ENCODE measurements around the gene EPHA4. TPM values are rescaled to one million over a fixed set of nuclear protein-coding genes. Genes with fewer than 3 reads are reported as not detected.

Gene EPHA4
- total RNA-seq, 5 donors from 2014 or later (not counting 1 experiment from before 2014, with no cell fraction given): 47.2 to 93.9 (median 58.0) TPM

DNA sequence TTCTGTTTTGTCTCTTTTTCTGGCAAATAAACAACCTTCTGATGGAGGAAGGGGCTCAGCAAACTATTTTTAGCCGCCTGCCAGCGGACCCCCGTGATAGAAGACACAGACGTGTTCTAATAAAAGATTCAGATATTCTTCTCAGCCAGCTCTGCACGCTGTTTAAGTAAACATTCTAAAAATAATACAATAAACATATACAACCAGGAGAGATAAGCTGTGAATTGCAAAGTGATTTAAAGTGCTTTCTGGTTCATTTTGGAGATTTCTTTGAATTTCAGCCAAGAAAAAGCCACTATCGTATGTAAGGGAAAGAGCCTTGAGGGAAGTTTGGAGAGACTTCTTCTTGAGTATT is 201.3 kb downstream of the EPHA4 start:
- Histone ChIP-seq H3K27me3 (replicated peaks in 1 of 2; ENCODE audit: control insufficient read depth in 2 of 2, extremely low read depth in 1 of 2, insufficient read depth in 2 of 2, low read length in 1 of 2) (peaks cover 0 to 13% of the 10 kb centered on the region in 2 experiments), H3K4me3 (ENCODE audit: control insufficient read depth in 1 of 2, extremely low read depth in 1 of 2, low read length in 1 of 2) (no peak overlapping the region), H3K4me1 (ENCODE audit: control insufficient read depth in 1 of 2, extremely low read depth in 1 of 2, insufficient read depth in 2 of 2, low read length in 2 of 2) (no peaks in the 10 kb centered on the region), H3K36me3 (ENCODE audit: control insufficient read depth in 2 of 2, extremely low read depth in 1 of 2, insufficient read depth in 1 of 2, low read length in 1 of 2) (no peaks in the 10 kb centered on the region), H3K27ac (ENCODE audit: low read length) (no peak overlapping the region), H3K9me3 (no peaks in the 10 kb centered on the region)
- Mint-ChIP-seq H3K4me1 (no peaks in the 10 kb centered on the region), H3K4me3 (no peak overlapping the region), H3K27me3 (peaks cover 5 to 23% of the 10 kb centered on the region in 2 donors), H3K36me3 (no peaks in the 10 kb centered on the region), H3K27ac (no peak overlapping the region), H3K9me3 (no peaks in the 10 kb centered on the region)
- no peak for ATAC-seq (replicated peaks in 1 of 4)
- no CpG with 5 or more reads among the region's 6 CpGs for WGBS (ENCODE audit: insufficient coverage)
- ChIA-PET CTCF (no interaction called here), POLR2A (no interaction called here)
- no peak for DNase-seq

DNA sequence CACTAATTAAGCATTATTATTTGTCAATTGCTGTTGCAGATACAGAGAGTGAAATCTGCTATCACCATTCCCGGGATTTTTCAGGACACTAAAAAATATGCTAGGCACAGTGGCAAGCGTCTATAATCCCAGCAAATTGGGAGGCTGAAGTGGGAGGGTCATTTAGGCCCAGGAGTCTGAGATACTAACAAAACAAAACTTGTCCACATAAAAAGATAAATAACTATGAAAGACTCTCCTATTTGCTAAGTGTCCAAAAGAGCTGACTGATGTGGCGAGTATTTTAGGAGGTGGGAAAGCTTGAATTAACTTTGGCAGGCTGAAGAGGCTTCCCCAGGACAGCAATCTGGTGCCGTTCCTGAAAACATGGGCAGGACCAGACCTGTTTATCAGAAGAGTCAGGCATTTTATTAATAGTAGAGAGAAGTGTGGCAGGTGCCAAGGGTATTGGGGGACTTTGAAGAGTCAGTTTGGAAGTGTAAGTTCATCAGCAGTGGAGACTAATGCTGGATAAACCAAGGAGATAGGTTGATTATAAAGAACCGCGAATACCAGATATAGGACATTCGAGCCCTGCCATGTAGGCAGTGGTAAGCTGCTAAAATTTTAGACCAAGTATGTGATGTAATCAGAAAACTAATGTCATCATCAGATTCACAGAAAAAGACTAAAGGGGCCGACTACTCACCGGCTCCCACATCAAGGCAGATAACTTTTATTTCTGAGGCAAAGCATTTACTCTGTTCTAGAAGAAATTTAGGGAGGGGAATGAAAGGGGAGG is 201.8 kb downstream of the EPHA4 start:
- Mint-ChIP-seq H3K27me3 (peaks cover 5 to 23% of the 10 kb centered on the region in 2 donors), H3K4me1 (no peaks in the 10 kb centered on the region), H3K36me3 (no peaks in the 10 kb centered on the region), H3K9me3 (no peaks in the 10 kb centered on the region), H3K4me3 (no peak overlapping the region), H3K27ac (no peak overlapping the region)
- WGBS (ENCODE audit: insufficient coverage): 90% methylated on average over 3 of the region's 9 CpGs
- ATAC-seq (replicated peaks in 1 of 4) (no peak), DNase-seq (no peak)
- no peaks in the 10 kb centered on the region for H3K9me3 ChIP-seq
- no peaks in the 10 kb centered on the region for H3K36me3 ChIP-seq (ENCODE audit: control insufficient read depth in 2 of 2, extremely low read depth in 1 of 2, insufficient read depth in 1 of 2, low read length in 1 of 2)
- peaks cover 0 to 13% of the 10 kb centered on the region in 2 experiments for H3K27me3 ChIP-seq (replicated peaks in 1 of 2; ENCODE audit: control insufficient read depth in 2 of 2, extremely low read depth in 1 of 2, insufficient read depth in 2 of 2, low read length in 1 of 2)
- ChIA-PET POLR2A (no interaction called here), CTCF (no interaction called here)
- no peak overlapping the region for H3K27ac ChIP-seq (ENCODE audit: low read length)
- no peaks in the 10 kb centered on the region for H3K4me1 ChIP-seq (ENCODE audit: control insufficient read depth in 1 of 2, extremely low read depth in 1 of 2, insufficient read depth in 2 of 2, low read length in 2 of 2)
- H3K4me3 ChIP-seq (ENCODE audit: control insufficient read depth in 1 of 2, extremely low read depth in 1 of 2, low read length in 1 of 2): no peak overlapping the region
